ENCODE measurements around the gene STXBP6.
"Not testable (repeated sequence)": the region's sequence is repeated elsewhere in the genome, so short reads cannot be mapped to it uniquely, and the experiment has no call there.

Gene STXBP6

GRCh38 chr14:24801024-24801423, 248.9 kb downstream of the STXBP6 start:
- DNase-seq (ENCODE audit: low read depth), result no peak

GRCh38 chr14:24798911-24799462, 251.0 kb downstream of the STXBP6 start:
- DNase-seq (ENCODE audit: low read depth), result no peak

- no peak for DNase-seq (ENCODE audit: low read depth)
These were observed 254.5 kb downstream of the STXBP6 start for GRCh38 chr14:24795406-24795805.

- DNase-seq (ENCODE audit: low read depth), result no peak
These were observed 255.2 kb downstream of the STXBP6 start for GRCh38 chr14:24794644-24795305.

GRCh38 chr14:24790196-24790595, 259.8 kb downstream of the STXBP6 start:
- DNase-seq (ENCODE audit: low read depth), result no peak

GRCh38 chr14:24789378-24789884, 260.5 kb downstream of the STXBP6 start:
- no peak for DNase-seq (ENCODE audit: low read depth)

- no peak for DNase-seq (ENCODE audit: low read depth)
These were observed 264.2 kb downstream of the STXBP6 start for GRCh38 chr14:24785698-24786097.

- no peak for DNase-seq (ENCODE audit: low read depth)
These were observed 265.0 kb downstream of the STXBP6 start for GRCh38 chr14:24784981-24785380.

GRCh38 chr14:24783791-24784190, 266.2 kb downstream of the STXBP6 start:
- no peak for DNase-seq (ENCODE audit: low read depth)

- DNase-seq (ENCODE audit: low read depth), result no peak
These were observed 269.7 kb downstream of the STXBP6 start for GRCh38 chr14:24780281-24780680.

- DNase-seq (ENCODE audit: low read depth), result no peak
These were observed 272.3 kb downstream of the STXBP6 start for GRCh38 chr14:24777678-24778077.

- DNase-seq (ENCODE audit: low read depth), result no peak
These were observed 274.0 kb downstream of the STXBP6 start for GRCh38 chr14:24775950-24776349.

GRCh38 chr14:24774187-24774915, 275.6 kb downstream of the STXBP6 start:
- no peak for DNase-seq (ENCODE audit: low read depth)

GRCh38 chr14:24773564-24773963, 276.4 kb downstream of the STXBP6 start:
- not testable (repeated sequence) for DNase-seq (ENCODE audit: low read depth)

- DNase-seq (ENCODE audit: low read depth), result no peak
These were observed 283.5 kb downstream of the STXBP6 start for GRCh38 chr14:24766434-24766833.

- no peak for DNase-seq (ENCODE audit: low read depth)
These were observed 288.8 kb downstream of the STXBP6 start for GRCh38 chr14:24761141-24761540.

Measured in fibroblast of the conjunctiva (primary cell).